Measurements from ENCODE around the gene KCNT1. TPM values are rescaled to one million over a fixed set of nuclear protein-coding genes. Genes with fewer than 3 reads are reported as not detected.

KCNT1 gene
- total and polyA plus RNA-seq, 9 donors: 0.83 to 12.0 (median 3.7) TPM

DNA sequence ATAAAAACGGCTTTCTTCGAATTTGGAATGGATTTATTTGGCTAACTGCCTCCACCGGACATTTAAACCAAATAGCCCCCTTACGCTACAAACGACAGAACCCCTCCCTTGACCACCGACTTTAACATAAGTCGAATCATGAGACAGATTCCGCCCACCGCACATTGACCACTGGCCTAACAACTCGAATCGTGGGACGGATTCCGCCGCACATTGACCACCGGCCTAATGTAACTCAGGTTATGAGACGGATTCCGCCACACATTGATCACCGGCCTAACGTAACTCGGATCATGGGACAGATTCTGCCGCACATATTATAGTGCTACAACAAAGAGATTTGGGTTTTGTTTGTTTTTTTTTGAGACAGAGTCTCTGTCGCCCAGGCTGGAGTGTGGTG is 41.6 kb upstream of the KCNT1 start:
- H3K4me3 ChIP-seq: no peak overlapping the region
- DNase-seq: peak in 1 of 5 donors; percentile 34
- peaks cover 6% of the 10 kb centered on the region for H3K4me1 ChIP-seq (ENCODE audit: insufficient read depth)
- 92 to 96% (median 95%) methylated on average over 22 of the region's 22 CpGs for WGBS, 3 donors
- no peak overlapping the region for H3K27ac ChIP-seq
- H3K27me3 ChIP-seq: no peaks in the 10 kb centered on the region
- intact Hi-C loops (cut with DNase I): no loop called here
- no peaks in the 10 kb centered on the region for H3K36me3 ChIP-seq
- H3K9me3 ChIP-seq: no peaks in the 10 kb centered on the region
- TF ChIP-seq POLR2A (IDR thresholded peaks at IDR 0.05) (no peak), EP300 (IDR thresholded peaks at IDR 0.05) (no peak)
- TF ChIP-seq, protein P1, sequence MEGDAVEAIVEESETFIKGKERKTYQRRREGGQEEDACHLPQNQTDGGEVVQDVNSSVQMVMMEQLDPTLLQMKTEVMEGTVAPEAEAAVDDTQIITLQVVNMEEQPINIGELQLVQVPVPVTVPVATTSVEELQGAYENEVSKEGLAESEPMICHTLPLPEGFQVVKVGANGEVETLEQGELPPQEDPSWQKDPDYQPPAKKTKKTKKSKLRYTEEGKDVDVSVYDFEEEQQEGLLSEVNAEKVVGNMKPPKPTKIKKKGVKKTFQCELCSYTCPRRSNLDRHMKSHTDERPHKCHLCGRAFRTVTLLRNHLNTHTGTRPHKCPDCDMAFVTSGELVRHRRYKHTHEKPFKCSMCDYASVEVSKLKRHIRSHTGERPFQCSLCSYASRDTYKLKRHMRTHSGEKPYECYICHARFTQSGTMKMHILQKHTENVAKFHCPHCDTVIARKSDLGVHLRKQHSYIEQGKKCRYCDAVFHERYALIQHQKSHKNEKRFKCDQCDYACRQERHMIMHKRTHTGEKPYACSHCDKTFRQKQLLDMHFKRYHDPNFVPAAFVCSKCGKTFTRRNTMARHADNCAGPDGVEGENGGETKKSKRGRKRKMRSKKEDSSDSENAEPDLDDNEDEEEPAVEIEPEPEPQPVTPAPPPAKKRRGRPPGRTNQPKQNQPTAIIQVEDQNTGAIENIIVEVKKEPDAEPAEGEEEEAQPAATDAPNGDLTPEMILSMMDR (IDR thresholded peaks at IDR 0.05): no peak

- H3K4me1 ChIP-seq (ENCODE audit: insufficient read depth): peaks cover 6% of the 10 kb centered on the region
- no peaks in the 10 kb centered on the region for H3K27me3 ChIP-seq
- WGBS, 3 donors: 10 to 33% (median 16%) methylated on average over 19 of the region's 19 CpGs
- no peak overlapping the region for H3K27ac ChIP-seq
- no peak overlapping the region for H3K4me3 ChIP-seq
- TF ChIP-seq, protein P1 (IDR thresholded peaks at IDR 0.05): no peak
- no peak for TF ChIP-seq EP300 (IDR thresholded peaks at IDR 0.05)
- no peak for TF ChIP-seq POLR2A (IDR thresholded peaks at IDR 0.05)
- intact Hi-C loops (cut with DNase I): no loop called here
- no peaks in the 10 kb centered on the region for H3K36me3 ChIP-seq
- DNase-seq: peak in 3 of 5 donors; percentile 39 to 65 (median 42)
- no peaks in the 10 kb centered on the region for H3K9me3 ChIP-seq
Observed at GRCh38 chr9:135661816-135662560, 40.0 kb upstream of the KCNT1 start.

GRCh38 chr9:135662758-135663450 is 39.1 kb upstream of the KCNT1 start, which contains the start of gene LCN9:
Gene LCN9, plus strand, starts transcription at chr9:135663309. Its CDS starts 13 bp downstream, at chr9:135663322.
- intact Hi-C loops (cut with DNase I): no loop called here
- no peaks in the 10 kb centered on the region for H3K36me3 ChIP-seq
- 46 to 47% (median 46%) methylated on average over 25 of the region's 25 CpGs for WGBS, 3 donors
- no peaks in the 10 kb centered on the region for H3K9me3 ChIP-seq
- no peak for TF ChIP-seq EP300 (IDR thresholded peaks at IDR 0.05)
- no peak for TF ChIP-seq POLR2A (IDR thresholded peaks at IDR 0.05)
- TF ChIP-seq, protein P1 (IDR thresholded peaks at IDR 0.05): no peak
- no peak within 1 kb of the TSS for H3K4me3 ChIP-seq
- no peak within 1 kb of the TSS for H3K27ac ChIP-seq
- H3K4me1 ChIP-seq (ENCODE audit: insufficient read depth): peaks cover 6% of the 10 kb centered on the region
- no peaks in the 10 kb centered on the region for H3K27me3 ChIP-seq
- peak in 3 of 5 donors; percentile 57 to 83 (median 70) for DNase-seq

GRCh38 chr9:135663451-135663770 is 38.6 kb upstream of the KCNT1 start:
- no peaks in the 10 kb centered on the region for H3K36me3 ChIP-seq
- no peak overlapping the region for H3K27ac ChIP-seq
- no peaks in the 10 kb centered on the region for H3K27me3 ChIP-seq
- no peak for DNase-seq
- H3K4me3 ChIP-seq: no peak overlapping the region
- TF ChIP-seq POLR2A (IDR thresholded peaks at IDR 0.05) (no peak), EP300 (IDR thresholded peaks at IDR 0.05) (no peak)
- TF ChIP-seq, protein P1 (IDR thresholded peaks at IDR 0.05): no peak
- 67 to 78% (median 73%) methylated on average over 3 of the region's 3 CpGs for WGBS, 3 donors
- H3K4me1 ChIP-seq (ENCODE audit: insufficient read depth): peaks cover 6% of the 10 kb centered on the region
- no peaks in the 10 kb centered on the region for H3K9me3 ChIP-seq
- intact Hi-C loops (cut with DNase I): no loop called here
